Common myeloid progenitor, CD34-positive (primary cell): ENCODE results near the gene IZUMO1.

Source experiments
- CTCF ChIA-PET: fragments of 350-600 bp; sonication (Branson Sonifier 250); formaldehyde crosslinking; loops from one replicate; lab custom pipeline; 2021; ENCODE audit warnings: antibody characterized with exemption; lab: Charles Lee
- POLR2A ChIA-PET: fragments of 350-600 bp; sonication (Branson Sonifier 250); formaldehyde crosslinking; loops from one replicate; lab custom pipeline; 2021; ENCODE audit warnings: antibody characterized with exemption; lab: Charles Lee
- DNase-seq, 3 donors: peaks; one replicate each; pipeline versions ENCODE4 v3.0.0 to v3.0.0-alpha.2; 2013
- H3K27ac ChIP-seq, 2 experiments: 1 replicate in 1 of 2; 2 replicates in 1 of 2; pipeline ENCODE4 v1.7.0; 2013; ENCODE audit warnings: inconsistent platforms in 2 of 2, low read length in 2 of 2, mild to moderate bottlenecking in 2 of 2, low read depth in 1 of 2, moderate library complexity in 1 of 2; ENCODE audit not compliant: severe bottlenecking in 2 of 2, insufficient read depth in 1 of 2, poor library complexity in 1 of 2
- H3K27me3 ChIP-seq, 5 experiments: replicated peaks in 2 of 5; 1 replicate in 3 of 5; 2 replicates in 2 of 5; pipeline versions ENCODE4 v1.6.1 to v1.7.0; 2013; ENCODE audit warnings: low read length in 4 of 5, mild to moderate bottlenecking in 2 of 5, moderate library complexity in 2 of 5, inconsistent platforms in 1 of 5; ENCODE audit not compliant: insufficient read depth in 5 of 5, control insufficient read depth in 4 of 5
- H3K36me3 ChIP-seq, 4 experiments: 1 replicate in 2 of 4; 2 replicates in 2 of 4; pipeline versions ENCODE4 v1.6.1 to v1.7.0; 2013; ENCODE audit warnings: low read length in 3 of 4, control low read depth in 1 of 4, mild to moderate bottlenecking in 1 of 4; ENCODE audit not compliant: control insufficient read depth in 4 of 4, insufficient read depth in 4 of 4
- H3K4me1 ChIP-seq, 4 experiments: 1 replicate in 3 of 4; 2 replicates in 1 of 4; pipeline versions ENCODE4 v1.6.1 to v1.7.1; 2013; ENCODE audit warnings: low read length in 3 of 4, mild to moderate bottlenecking in 3 of 4, control low read depth in 1 of 4, inconsistent platforms in 1 of 4, moderate library complexity in 1 of 4; ENCODE audit not compliant: control insufficient read depth in 4 of 4, insufficient read depth in 4 of 4; ENCODE audit errors: control extremely low read depth in 1 of 4
- H3K4me3 ChIP-seq, 7 experiments: 1 replicate in 4 of 7; 2 replicates in 3 of 7; pipeline versions ENCODE4 v1.5.1 to v1.7.0; 2013; ENCODE audit warnings: mild to moderate bottlenecking in 7 of 7, low read length in 6 of 7, moderate library complexity in 6 of 7, inconsistent platforms in 2 of 7, low read depth in 2 of 7, control low read depth in 1 of 7; ENCODE audit not compliant: insufficient read depth in 4 of 7, control insufficient read depth in 1 of 7; ENCODE audit errors: extremely low read depth in 1 of 7
- H3K9me3 ChIP-seq, 5 experiments: 1 replicate in 4 of 5; 2 replicates in 1 of 5; pipeline versions ENCODE4 v1.6.1 to v1.7.1; 2013; ENCODE audit warnings: low read length in 4 of 5, mild to moderate bottlenecking in 2 of 5, inconsistent platforms in 1 of 5, low read depth in 1 of 5, moderate library complexity in 1 of 5; ENCODE audit not compliant: control insufficient read depth in 4 of 5, insufficient read depth in 2 of 5; ENCODE audit errors: control extremely low read depth in 1 of 5
- whole genome bisulfite sequencing: methylation state at CpG from one replicate; pipeline ENCODE4 v1.1.5; 2013; ENCODE audit not compliant: insufficient coverage; 5-methylcytosine and 5-hydroxymethylcytosine counted together

IZUMO1 gene

GRCh38 chr19:48713041-48713863 lies 33.5 kb downstream of the IZUMO1 start:
- Histone ChIP-seq H3K9me3 (no peaks in the 10 kb centered on the region), H3K4me3 (peak overlapping the region; percentile 69 to 92 (median 76)), H3K27me3 (no peaks in the 10 kb centered on the region), H3K27ac (peak overlapping the region in 1 of 2 experiments; percentile 27), H3K4me1 (peaks cover 0 to 21% (median 19%) of the 10 kb centered on the region in 4 experiments), H3K36me3 (peaks cover 0 to 3% (median 0%) of the 10 kb centered on the region in 4 experiments)
- ChIA-PET POLR2A (no interaction called here), CTCF (interaction anchor here (0.9 to 4.2 kb wide), 11 partner anchors 12 to 123 kb away, joined by 3 to 17 read pairs (median 3); partner anchors contain the start of gene HSD17B14)
- under 1% methylated on average over 17 of the region's 25 CpGs for WGBS
- DNase-seq, result peak; percentile 29 to 60 (median 58)

GRCh38 chr19:48711106-48711662 lies 35.5 kb downstream of the IZUMO1 start:
- no peak overlapping the region for H3K27ac ChIP-seq
- no peaks in the 10 kb centered on the region for H3K27me3 ChIP-seq
- DNase-seq, result no peak
- WGBS, result 98% methylated on average over 4 of the region's 4 CpGs
- no peak overlapping the region for H3K4me3 ChIP-seq
- ChIA-PET CTCF (interaction anchor here (2.6 to 4.2 kb wide), 2 partner anchors 14 to 28 kb away, joined by 8 to 17 read pairs; no protein-coding TSS in a partner anchor), POLR2A (no interaction called here)
- no peaks in the 10 kb centered on the region for H3K9me3 ChIP-seq
- peaks cover 0 to 3% (median 0%) of the 10 kb centered on the region in 4 experiments for H3K36me3 ChIP-seq
- H3K4me1 ChIP-seq, result peaks cover 0 to 21% (median 19%) of the 10 kb centered on the region in 4 experiments

GRCh38 chr19:48708471-48708870 lies 38.2 kb downstream of the IZUMO1 start:
- ChIA-PET CTCF (no interaction called here), POLR2A (no interaction called here)
- no peak overlapping the region for H3K4me3 ChIP-seq
- no peak overlapping the region for H3K27ac ChIP-seq
- no peak for DNase-seq
- peaks cover 0 to 9% (median 8%) of the 10 kb centered on the region in 4 experiments for H3K4me1 ChIP-seq
- H3K27me3 ChIP-seq, result no peaks in the 10 kb centered on the region
- 90% methylated on average over 11 of the region's 11 CpGs for WGBS
- peaks cover 0 to 8% (median 2%) of the 10 kb centered on the region in 4 experiments for H3K36me3 ChIP-seq
- H3K9me3 ChIP-seq, result no peaks in the 10 kb centered on the region

GRCh38 chr19:48705431-48705830 lies 41.3 kb downstream of the IZUMO1 start:
- no peaks in the 10 kb centered on the region for H3K4me1 ChIP-seq
- H3K36me3 ChIP-seq, result peaks cover 0 to 10% (median 5%) of the 10 kb centered on the region in 4 experiments
- no peaks in the 10 kb centered on the region for H3K27me3 ChIP-seq
- H3K4me3 ChIP-seq, result no peak overlapping the region
- ChIA-PET CTCF (interaction anchor here (2.5 kb wide), 1 partner anchor 30 kb away, joined by 8 read pairs; no protein-coding TSS in a partner anchor), POLR2A (interaction anchor here (0.5 kb wide), 1 partner anchor 39 kb away, joined by 3 read pairs; no protein-coding TSS in a partner anchor)
- H3K27ac ChIP-seq, result no peak overlapping the region
- DNase-seq, result no peak
- H3K9me3 ChIP-seq, result no peaks in the 10 kb centered on the region
- WGBS, result 50% methylated on average over 2 of the region's 2 CpGs

GRCh38 chr19:48703316-48703715 lies 43.4 kb downstream of the IZUMO1 start:
- POLR2A ChIA-PET, result no interaction called here
- Histone ChIP-seq H3K27me3 (no peaks in the 10 kb centered on the region), H3K27ac (no peak overlapping the region), H3K4me1 (peaks cover 0 to 3% (median 1%) of the 10 kb centered on the region in 4 experiments), H3K36me3 (peaks cover 0 to 10% (median 6%) of the 10 kb centered on the region in 4 experiments), H3K4me3 (no peak overlapping the region), H3K9me3 (no peaks in the 10 kb centered on the region)
- DNase-seq, result no peak
- CTCF ChIA-PET, result no interaction called here
- 99% methylated on average over 23 of the region's 23 CpGs for WGBS

- Histone ChIP-seq H3K27me3 (no peaks in the 10 kb centered on the region), H3K36me3 (peaks cover 0 to 10% (median 6%) of the 10 kb centered on the region in 4 experiments), H3K27ac (no peak overlapping the region), H3K4me3 (no peak overlapping the region), H3K4me1 (peaks cover 0 to 9% (median 6%) of the 10 kb centered on the region in 4 experiments), H3K9me3 (no peaks in the 10 kb centered on the region)
- WGBS, result 96% methylated on average over 11 of the region's 13 CpGs
- DNase-seq, result no peak
- POLR2A ChIA-PET, result no interaction called here
- CTCF ChIA-PET, result interaction anchor here (1.7 kb wide), 1 partner anchor 27 kb away, joined by 8 read pairs; no protein-coding TSS in a partner anchor
Measured at GRCh38 chr19:48702701-48703100, 44.0 kb downstream of the IZUMO1 start.
